Endothelial cell of umbilical vein (primary cell): ENCODE results near the gene MITD1. TPM values are rescaled to one million over a fixed set of nuclear protein-coding genes. Genes with fewer than 3 reads are reported as not detected.

Experiments used
- Bru-seq: library from RNA; stranded (reverse); fragments of 400-500 nt; gene quantifications from one replicate; lab custom pipeline; 2021; lab: Mats Ljungman, UMichigan
- BruChase-seq, 2 experiments: library from RNA; stranded (reverse); fragments of 400-500 nt; gene quantifications; one replicate each; lab custom pipeline; 2021; lab: Mats Ljungman, UMichigan
- BruUV-seq: library from RNA; stranded (reverse); fragments of 400-500 nt; replicated peaks from 2 replicates; lab custom pipeline; 2021; lab: Mats Ljungman, UMichigan
- CTCF ChIA-PET: fragments of 300-600, 350-600 bp; sonication (Branson Sonifier 250); formaldehyde crosslinking; loops from one replicate; lab custom pipeline; 2021; ENCODE audit warnings: antibody characterized with exemption, inconsistent platforms; lab: Charles Lee
- POLR2A ChIA-PET: fragments of 300-600, 350-600 bp; sonication (Branson Sonifier 250); formaldehyde crosslinking; loops from one replicate; lab custom pipeline; 2021; ENCODE audit warnings: antibody characterized with exemption, inconsistent platforms; lab: Charles Lee
- DNase-seq: peaks from one replicate; pipeline ENCODE4 v3.0.0-alpha.2; 2011; ENCODE audit warnings: low read depth, low spot score
- FAIRE-seq: peaks from 2 replicates; lab custom pipeline; 2011; peaks lifted over from hg19 to GRCh38; lab: Jason Lieb, UNC
- H2AFZ ChIP-seq: 2 replicates; pipeline ENCODE4 v1.6.0; 2012; ENCODE audit warnings: low read depth, low read length, control low read depth, inconsistent platforms
- H3K27ac ChIP-seq: 2 replicates; pipeline ENCODE4 v1.5.1; 2011; ENCODE audit warnings: low read depth, mild to moderate bottlenecking, control low read depth, low read length, moderate library complexity; ENCODE audit not compliant: insufficient read depth
- H3K27me3 ChIP-seq, 2 experiments: 2 replicates each; pipeline versions ENCODE4 v1.6.0 to v1.6.1; 2011; ENCODE audit warnings: low read length in 2 of 2, mixed read lengths in 1 of 2; ENCODE audit not compliant: control insufficient read depth in 2 of 2, insufficient read depth in 2 of 2
- H3K36me3 ChIP-seq, 2 experiments: 2 replicates in 1 of 2; 3 replicates in 1 of 2; pipeline ENCODE4 v1.5.1; 2011; ENCODE audit warnings: low read length in 2 of 2, mild to moderate bottlenecking in 1 of 2, moderate library complexity in 1 of 2; ENCODE audit not compliant: control insufficient read depth in 2 of 2, insufficient read depth in 2 of 2; ENCODE audit errors: extremely low read depth in 1 of 2
- H3K4me1 ChIP-seq: 3 replicates; pipeline ENCODE4 v1.5.1; 2011; ENCODE audit warnings: mild to moderate bottlenecking, low read length; ENCODE audit not compliant: control insufficient read depth, insufficient read depth; ENCODE audit errors: extremely low read depth
- H3K4me2 ChIP-seq: 2 replicates; pipeline ENCODE4 v1.6.1; 2011; ENCODE audit warnings: low read length, control low read depth, mixed read lengths; ENCODE audit not compliant: insufficient read depth
- H3K4me3 ChIP-seq, 3 experiments: fragments of 200-600 bp in 1 of 3; sonication (generic), shearing (Covaris generic) in 1 of 3; replicated peaks in 1 of 3; 2 replicates each; pipeline ENCODE4 v1.5.1; 2011 to 2016; ENCODE audit warnings: control low read depth in 3 of 3, low read length in 3 of 3, mild to moderate bottlenecking in 2 of 3, inconsistent platforms in 1 of 3, low read depth in 1 of 3, moderate library complexity in 1 of 3; ENCODE audit not compliant: insufficient read depth in 1 of 3
- H3K79me2 ChIP-seq: 2 replicates; pipeline ENCODE4 v1.6.0; 2012; ENCODE audit warnings: low read length, inconsistent platforms; ENCODE audit not compliant: control insufficient read depth, insufficient read depth
- H3K9ac ChIP-seq: replicated peaks from 2 replicates; pipeline ENCODE3; 2011; ENCODE audit warnings: low read length, control low read depth; ENCODE audit not compliant: insufficient read depth; ENCODE audit errors: extremely low read depth
- H3K9me1 ChIP-seq: replicated peaks from 3 replicates; pipeline ENCODE4 v1.6.0; 2011; ENCODE audit warnings: mild to moderate bottlenecking, low read length; ENCODE audit not compliant: control insufficient read depth, insufficient read depth; ENCODE audit errors: extremely low read depth
- H3K9me3 ChIP-seq: replicated peaks from 2 replicates; pipeline ENCODE4 v1.5.1; 2012; ENCODE audit warnings: low read length, inconsistent platforms; ENCODE audit not compliant: control insufficient read depth, insufficient read depth
- H4K20me1 ChIP-seq: replicated peaks from 2 replicates; pipeline ENCODE3; 2011; ENCODE audit warnings: mild to moderate bottlenecking, low read length; ENCODE audit not compliant: control insufficient read depth, insufficient read depth; ENCODE audit errors: extremely low read depth
- GATA2 ChIP-seq: IDR thresholded peaks from 2 replicates; pipeline ENCODE4 v1.7.0; 2011; ENCODE audit warnings: low read depth, mild to moderate bottlenecking, moderate library complexity, mixed read lengths, low read length; ENCODE audit not compliant: insufficient read length, insufficient read depth
- JUN ChIP-seq: IDR thresholded peaks from 2 replicates; pipeline ENCODE4 v1.6.1; 2011; ENCODE audit warnings: borderline replicate concordance, low read depth; ENCODE audit not compliant: insufficient read length, insufficient read depth
- POLR2A ChIP-seq: IDR thresholded peaks from 2 replicates; pipeline ENCODE4 v1.6.1; 2012; ENCODE audit warnings: low read depth, mild to moderate bottlenecking, control low read depth, low read length
- POLR2AphosphoS5 ChIP-seq: IDR thresholded peaks from 2 replicates; pipeline ENCODE4 v1.6.1; 2012; ENCODE audit warnings: low read depth, mild to moderate bottlenecking, control low read depth, low read length, moderate library complexity; ENCODE audit not compliant: insufficient read depth
- dilution Hi-C: fragments of 300-500 bp; cut with MboI; formaldehyde crosslinking; loops from one replicate; pipeline ENCODE4 v1.15.0; 2019; ENCODE audit warnings: low sequenced_read_pairs; ENCODE audit not compliant: extremely low pct_ligation_motif_present
- intact Hi-C: fragments of 100-400 bp; cut with micrococcal nuclease; formaldehyde crosslinking; loops from one replicate; pipeline ENCODE4 v1.10.0; 2022
- long read RNA-seq: library from polyadenylated mRNA; stranded (forward); transcript quantifications from one replicate; pipeline ENCODE4 v2.0.0, GENCODE V29; 2021
- polyA minus RNA-seq, 3 experiments: library from RNA; depleted of rRNA, polyadenylated mRNA; stranded (reverse); fragments of >200 nt; gene quantifications; 1 replicate in 1 of 3; 2 replicates in 2 of 3; pipeline ENCODE4 v1.2.3, GENCODE V29; 2011
- polyA plus RNA-seq, 4 experiments: library from polyadenylated mRNA; depleted of rRNA in 3 of 4; stranded (reverse) in 3 of 4; unstranded in 1 of 4; fragments of >200 nt; gene quantifications; 2 replicates each; pipeline versions ENCODE4 v1.2.1 to v1.2.3, GENCODE V29; 2011 to 2012; ENCODE audit warnings: missing spikeins in 1 of 4
- total RNA-seq: library from RNA; stranded (reverse); gene quantifications from 2 replicates; pipeline ENCODE4 v1.2.3, GENCODE V29; 2021
- TF ChIP-seq, protein P1 (sequence below): IDR thresholded peaks from 2 replicates; pipeline ENCODE4 v1.6.1; 2011; ENCODE audit not compliant: insufficient read depth, insufficient read length

Gene MITD1
- 29.8 and 30.0 TPM in 2 replicates for total RNA-seq
- polyA plus RNA-seq = 8.2 and 11.1 TPM in 2 replicates
- 14.7 and 17.6 TPM in 2 replicates for polyA plus RNA-seq (2011; cell fraction: cytosol; rRNA removed)
- polyA plus RNA-seq (2011; cell fraction: nucleus; rRNA removed) = 19.4 and 31.8 TPM in 2 replicates
- polyA plus RNA-seq (2012) = 32.5 and 38.5 TPM in 2 replicates
- polyA minus RNA-seq = 6.6 and 10.9 TPM in 2 replicates
- 4.4 TPM for polyA minus RNA-seq (2011; cell fraction: cytosol; rRNA and poly(A)+ RNA removed)
- 6.5 and 7.6 TPM in 2 replicates for polyA minus RNA-seq (2011; cell fraction: nucleus; rRNA and poly(A)+ RNA removed)
- percentile 80 among the genes with signal in this experiment for Bru-seq, nascent RNA
- BruChase-seq, experiment 1, labeled RNA remaining after a 6-hour chase = percentile 83 among the genes with signal in this experiment
- percentile 87 among the genes with signal in this experiment for BruChase-seq, experiment 2, labeled RNA remaining after a 2-hour chase
- long read RNA-seq, transcript MITD1-201 (7 exons, 939 nt) = major isoform, 46 of 70 reads
- long read RNA-seq, partial matches to known transcripts = 10 of 70 reads
- long read RNA-seq, other reads (novel, unspliced or antisense) = 9 of 70 reads

DNA sequence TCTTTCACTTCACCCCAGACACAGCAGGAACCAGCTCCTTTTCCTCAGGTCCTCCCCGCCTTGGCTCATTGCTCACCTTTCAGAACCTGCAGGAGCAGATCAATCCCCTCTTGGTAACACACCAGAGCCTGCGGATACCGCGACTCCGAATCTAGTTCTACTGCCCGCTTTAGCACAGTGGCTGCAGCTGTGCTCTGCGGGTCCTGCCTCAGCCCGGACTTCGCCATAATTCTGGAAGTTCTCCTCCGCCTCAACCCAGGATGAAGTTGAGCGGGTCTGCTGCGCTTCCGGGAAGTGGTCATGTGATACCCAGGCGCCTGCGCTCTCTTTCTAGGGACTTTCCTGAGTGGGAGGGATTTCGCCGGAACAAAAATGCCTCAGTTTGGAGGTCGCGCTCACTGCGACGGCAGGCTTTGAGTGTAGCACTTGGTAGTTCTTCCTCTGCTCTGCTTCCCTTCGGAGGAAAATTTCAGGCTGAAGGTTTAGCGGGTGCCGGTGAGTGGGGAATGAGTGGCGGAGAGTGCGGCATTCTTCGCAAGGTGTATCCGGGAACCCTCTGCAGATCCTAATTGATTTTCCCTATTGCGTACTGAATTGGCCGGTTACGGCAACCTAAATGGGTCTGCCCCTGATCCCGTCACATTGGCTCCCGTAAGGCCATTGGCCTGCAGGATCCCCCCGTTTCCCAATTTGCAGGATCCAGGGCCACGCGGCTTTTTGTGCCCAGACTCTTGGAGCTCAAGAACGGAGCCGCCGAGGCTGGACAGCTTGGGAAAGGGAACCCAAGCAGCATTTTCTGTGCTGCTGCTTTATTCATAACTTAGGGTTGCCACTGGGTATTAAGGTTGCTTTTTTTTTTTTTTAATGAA lies at the start of gene MITD1, which contains the start of gene MRPL30:
Gene MITD1 (minus strand): TSS at position 304 of the 869 bp plus-strand sequence. CDS start 77 bp downstream, at position 227.
Gene MRPL30 (plus strand): TSS at position 430 of the 869 bp plus-strand sequence. CDS start 5,020 bp downstream, outside the sequence.
- Histone ChIP-seq H4K20me1 (no peaks in the 10 kb centered on the region), H3K4me1 (peaks cover 17% of the 10 kb centered on the region), H3K9me1 (no peaks in the 10 kb centered on the region), H3K27ac (peak within 1 kb of the TSS; percentile 48), H3K4me2 (peak within 1 kb of the TSS; percentile 98), H3K27me3 (no peaks in the 10 kb centered on the region), H3K36me3 (no peaks in the 10 kb centered on the region), H3K79me2 (peaks cover 68% of the 10 kb centered on the region), H3K9me3 (no peaks in the 10 kb centered on the region), H3K9ac (peak within 1 kb of the TSS; percentile 78), H2AFZ (peak within 1 kb of the TSS; percentile 77), H3K4me3 (peak within 1 kb of the TSS; percentile 67 to 93 (median 74))
- intact Hi-C loops (loop anchor here (1.0 kb wide), 3 partner anchors 40 to 309 kb away; partner anchors contain the start of genes C2orf15, REV1 and TXNDC9), dilution Hi-C loops (no loop called here)
- no peak for TF ChIP-seq JUN
- peak; percentile 87 for TF ChIP-seq POLR2AphosphoS5
- TF ChIP-seq POLR2A = peak; percentile 80
- TF ChIP-seq GATA2 = no peak
- TF ChIP-seq, protein P1, sequence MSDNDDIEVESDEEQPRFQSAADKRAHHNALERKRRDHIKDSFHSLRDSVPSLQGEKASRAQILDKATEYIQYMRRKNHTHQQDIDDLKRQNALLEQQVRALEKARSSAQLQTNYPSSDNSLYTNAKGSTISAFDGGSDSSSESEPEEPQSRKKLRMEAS = peak; percentile 71
- TSS peak; percentile 81 for BruUV-seq
- DNase-seq (peak; percentile 99), FAIRE-seq (peak; percentile 92)
- CTCF ChIA-PET = interaction anchor here (1.4 to 2.3 kb wide), 3 partner anchors 14 to 532 kb away, joined by 3 to 10 read pairs (median 8); partner anchors contain the start of gene TXNDC9
- POLR2A ChIA-PET = interaction anchor here (0.6 to 1.3 kb wide), 4 partner anchors 40 to 166 kb away, joined by 3 to 6 read pairs (median 4); partner anchors contain the start of genes C2orf15, EIF5B and TXNDC9
